ENCODE data around the gene EFHB.
"Not testable (repeated sequence)": the region's sequence is repeated elsewhere in the genome, so short reads cannot be mapped to it uniquely, and the experiment has no call there.

Gene EFHB

GRCh38 chr3:19866751-19867347 lies 67.2 kb downstream of the EFHB start:
- no peak overlapping the region for H3K4me3 ChIP-seq (ENCODE audit: low read length)
- no peak for DNase-seq (ENCODE audit: low read depth)
- TF ChIP-seq CTCF (conservative IDR thresholded peaks at IDR 0.05; ENCODE audit: low read depth, low read length), result peak; percentile 75

GRCh38 chr3:19855318-19855717 lies 78.7 kb downstream of the EFHB start:
- not testable (repeated sequence) for H3K4me3 ChIP-seq (ENCODE audit: low read length); DNase-seq (ENCODE audit: low read depth)

DNA sequence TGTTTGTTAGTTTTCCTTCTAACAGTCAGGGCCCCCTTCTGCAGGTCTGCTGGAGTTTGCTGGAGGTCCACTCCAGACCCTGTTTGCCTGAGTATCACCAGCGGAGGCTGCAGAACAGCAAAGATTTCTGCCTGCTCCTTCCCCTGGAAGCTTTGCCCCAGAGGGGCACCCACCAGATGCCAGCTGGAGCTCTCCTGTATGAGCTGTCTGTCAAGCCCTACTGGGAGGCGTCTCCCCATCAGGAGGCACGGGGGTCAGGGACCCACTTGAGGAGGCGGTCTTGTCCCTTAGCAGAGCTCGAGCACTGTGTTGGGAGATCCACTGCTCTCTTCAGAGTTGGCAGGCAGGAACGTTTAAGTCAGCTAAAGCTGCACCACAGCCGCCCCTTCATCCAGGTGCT lies 87.4 kb downstream of the EFHB start:
- H3K4me3 ChIP-seq (ENCODE audit: low read length); DNase-seq (ENCODE audit: low read depth): not testable (repeated sequence)
